ENCODE results near the gene WNT5B.

GRCh38 chr12:1680804-1681492, 51.9 kb downstream of the WNT5B start:
- TF ChIP-seq CTCF (IDR thresholded peaks at IDR 0.05; ENCODE audit: control extremely low read depth in 1 of 3, insufficient read depth in 1 of 3, low read depth in 1 of 3, low read length in 3 of 3) (no peak), POLR2A (IDR thresholded peaks at IDR 0.05; ENCODE audit: control extremely low read depth in 1 of 2, low read depth in 2 of 2, low read length in 2 of 2) (no peak), USF2 (IDR thresholded peaks at IDR 0.05; ENCODE audit: low read length) (no peak), SRF (IDR thresholded peaks at IDR 0.05; ENCODE audit: low read depth, low read length) (no peak), BRCA1 (IDR thresholded peaks at IDR 0.05; ENCODE audit: low read depth, low read length) (no peak), JUN (IDR thresholded peaks at IDR 0.05; ENCODE audit: low read depth, low read length) (no peak), ZNF274 (IDR thresholded peaks at IDR 0.05; ENCODE audit: borderline replicate concordance, extremely low read depth, low read length) (no peak), FOSL1 (IDR thresholded peaks at IDR 0.05; ENCODE audit: insufficient read depth, low read depth, low read length) (no peak), TCF12 (IDR thresholded peaks at IDR 0.05; ENCODE audit: low read depth, low read length) (no peak)

Data from H1 (cell line).